Upper lobe of right lung (tissue), 1 donor: Measurements from ENCODE around the gene RAD51B. TPM values are rescaled to one million over a fixed set of nuclear protein-coding genes. Genes with fewer than 3 reads are reported as not detected.
"Not testable (repeated sequence)": the region's sequence is repeated elsewhere in the genome, so short reads cannot be mapped to it uniquely, and the experiment has no call there.

Experiments
- ATAC-seq: fragments of 200-7000 bp; cut with Tn5 transposase; one replicate; pipeline ENCODE4 v1.9.1; 2020; ENCODE audit warnings: mild to moderate bottlenecking, moderate library complexity
- DNase-seq: peaks from one replicate; pipeline ENCODE4 v3.0.0-alpha.2; 2020
- H3K27ac ChIP-seq: fragments of 200-600 bp; one replicate; pipeline ENCODE4 v1.8.0; 2022
- H3K27me3 ChIP-seq: fragments of 200-600 bp; one replicate; pipeline ENCODE4 v1.8.0; 2022; ENCODE audit warnings: mild to moderate bottlenecking
- H3K36me3 ChIP-seq: fragments of 200-600 bp; one replicate; pipeline ENCODE4 v1.8.0; 2022
- H3K4me1 ChIP-seq: fragments of 200-600 bp; one replicate; pipeline ENCODE4 v1.8.0; 2022
- H3K4me3 ChIP-seq: fragments of 200-600 bp; one replicate; pipeline ENCODE4 v1.8.0; 2022; ENCODE audit warnings: mild to moderate bottlenecking
- H3K9me3 ChIP-seq: fragments of 200-600 bp; one replicate; pipeline ENCODE4 v1.8.0; 2022
- intact Hi-C: fragments of 100-400 bp; cut with DNase I; formaldehyde crosslinking; loops from one replicate; pipeline ENCODE4 v1.11.0; 2022
- total RNA-seq: library from RNA; stranded (reverse); fragmentation: NEBNext Ultra II Directional; extraction: Animal tissue kit (Norgen Biotek cat#: 25700); gene quantifications from one replicate; pipeline ENCODE4 v1.2.1, GENCODE V29; 2021
- TF ChIP-seq, protein P1 (sequence below): fragments of 200-600 bp; IDR thresholded peaks from one replicate; pipeline ENCODE4 v1.8.0; 2022; ENCODE audit warnings: antibody characterized with exemption
- donor health status: DM: no; HTN: yes; CAD: no; lungs with severe emphysema.

RAD51B gene
- total RNA-seq, 1 donor from 2014 or later: 11.5 TPM

DNA sequence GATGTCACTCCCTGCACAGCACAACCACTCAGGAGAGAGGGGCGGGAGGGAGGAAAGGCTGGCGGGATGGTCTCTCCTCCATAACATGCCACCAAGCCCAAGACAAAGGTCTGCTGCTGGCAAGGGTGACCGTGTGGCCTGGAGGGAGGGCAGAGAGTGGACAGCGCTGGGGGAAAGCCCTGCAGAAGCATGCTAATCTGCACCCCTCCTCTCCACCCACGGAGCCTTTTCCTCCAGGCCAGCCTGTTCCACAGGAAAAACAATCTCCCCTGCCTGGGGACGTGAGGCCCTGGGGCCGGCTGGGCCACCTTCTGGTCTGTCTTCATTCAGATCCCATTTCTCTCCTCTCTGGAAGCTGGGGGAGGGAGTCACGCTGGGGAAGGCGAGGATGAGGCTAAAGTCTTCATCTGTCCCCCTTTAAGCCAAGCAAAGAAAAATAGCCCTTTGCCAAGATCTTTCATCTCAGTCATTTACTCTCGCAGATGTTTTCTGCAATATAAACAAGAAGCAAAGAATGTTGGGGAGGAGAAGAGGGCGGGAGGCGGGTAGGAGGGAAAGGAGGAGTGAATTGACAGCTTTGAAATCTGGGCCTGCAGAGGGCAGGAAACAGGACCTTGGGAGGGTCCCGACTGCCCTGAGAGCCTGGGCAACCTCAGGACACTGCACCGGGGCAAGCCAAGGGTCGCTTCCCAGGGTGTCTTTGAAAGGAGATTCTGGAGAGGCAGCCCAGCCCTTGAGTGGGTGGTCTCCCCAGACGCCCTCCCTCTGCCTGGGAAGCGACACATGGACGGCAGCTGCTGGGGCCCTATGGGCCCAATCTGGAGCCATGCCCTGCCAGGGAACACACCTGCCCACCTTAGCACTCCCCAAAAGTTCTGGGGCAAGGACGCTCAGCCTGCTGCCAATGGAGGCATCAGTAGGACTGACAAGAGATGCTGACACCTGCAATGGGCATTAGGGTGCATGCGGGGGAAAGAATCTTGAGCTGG is 839.7 kb downstream of the RAD51B start:
- H3K4me1 ChIP-seq: peaks cover 12% of the 10 kb centered on the region
- DNase-seq (no peak), ATAC-seq (peak; percentile 7)
- H3K36me3 ChIP-seq: no peaks in the 10 kb centered on the region
- intact Hi-C loops: no loop called here
- peak overlapping the region; percentile 51 for H3K27ac ChIP-seq
- H3K9me3 ChIP-seq: no peaks in the 10 kb centered on the region
- TF ChIP-seq, protein P1, sequence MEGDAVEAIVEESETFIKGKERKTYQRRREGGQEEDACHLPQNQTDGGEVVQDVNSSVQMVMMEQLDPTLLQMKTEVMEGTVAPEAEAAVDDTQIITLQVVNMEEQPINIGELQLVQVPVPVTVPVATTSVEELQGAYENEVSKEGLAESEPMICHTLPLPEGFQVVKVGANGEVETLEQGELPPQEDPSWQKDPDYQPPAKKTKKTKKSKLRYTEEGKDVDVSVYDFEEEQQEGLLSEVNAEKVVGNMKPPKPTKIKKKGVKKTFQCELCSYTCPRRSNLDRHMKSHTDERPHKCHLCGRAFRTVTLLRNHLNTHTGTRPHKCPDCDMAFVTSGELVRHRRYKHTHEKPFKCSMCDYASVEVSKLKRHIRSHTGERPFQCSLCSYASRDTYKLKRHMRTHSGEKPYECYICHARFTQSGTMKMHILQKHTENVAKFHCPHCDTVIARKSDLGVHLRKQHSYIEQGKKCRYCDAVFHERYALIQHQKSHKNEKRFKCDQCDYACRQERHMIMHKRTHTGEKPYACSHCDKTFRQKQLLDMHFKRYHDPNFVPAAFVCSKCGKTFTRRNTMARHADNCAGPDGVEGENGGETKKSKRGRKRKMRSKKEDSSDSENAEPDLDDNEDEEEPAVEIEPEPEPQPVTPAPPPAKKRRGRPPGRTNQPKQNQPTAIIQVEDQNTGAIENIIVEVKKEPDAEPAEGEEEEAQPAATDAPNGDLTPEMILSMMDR: peak; percentile 5
- H3K27me3 ChIP-seq: no peaks in the 10 kb centered on the region
- H3K4me3 ChIP-seq: no peak overlapping the region

DNA sequence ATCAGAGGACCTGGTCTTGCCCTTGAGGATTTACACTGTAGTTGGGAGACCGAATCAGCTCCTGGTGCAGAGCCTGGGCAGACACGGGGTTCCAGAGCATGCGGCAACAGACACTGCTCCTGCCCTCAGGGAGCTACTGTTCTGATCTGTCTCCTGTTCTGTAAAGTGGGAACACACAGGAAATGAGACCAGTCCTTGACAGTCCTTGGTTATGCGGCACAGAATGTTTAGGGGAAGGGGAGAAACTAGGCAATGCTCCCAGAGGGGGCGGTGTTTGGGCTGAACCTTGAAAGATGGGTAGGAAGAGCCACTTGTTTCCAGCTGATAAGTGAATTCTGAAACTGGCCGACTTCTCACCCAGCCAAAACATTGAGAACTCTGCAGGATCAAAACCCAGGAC is 840.9 kb downstream of the RAD51B start:
- Histone ChIP-seq H3K4me1 (peaks cover 17% of the 10 kb centered on the region), H3K27me3 (no peaks in the 10 kb centered on the region), H3K36me3 (no peaks in the 10 kb centered on the region), H3K27ac (no peak overlapping the region), H3K4me3 (no peak overlapping the region), H3K9me3 (no peaks in the 10 kb centered on the region)
- ATAC-seq (no peak), DNase-seq (no peak)
- intact Hi-C loops: no loop called here
- TF ChIP-seq, protein P1: no peak

DNA sequence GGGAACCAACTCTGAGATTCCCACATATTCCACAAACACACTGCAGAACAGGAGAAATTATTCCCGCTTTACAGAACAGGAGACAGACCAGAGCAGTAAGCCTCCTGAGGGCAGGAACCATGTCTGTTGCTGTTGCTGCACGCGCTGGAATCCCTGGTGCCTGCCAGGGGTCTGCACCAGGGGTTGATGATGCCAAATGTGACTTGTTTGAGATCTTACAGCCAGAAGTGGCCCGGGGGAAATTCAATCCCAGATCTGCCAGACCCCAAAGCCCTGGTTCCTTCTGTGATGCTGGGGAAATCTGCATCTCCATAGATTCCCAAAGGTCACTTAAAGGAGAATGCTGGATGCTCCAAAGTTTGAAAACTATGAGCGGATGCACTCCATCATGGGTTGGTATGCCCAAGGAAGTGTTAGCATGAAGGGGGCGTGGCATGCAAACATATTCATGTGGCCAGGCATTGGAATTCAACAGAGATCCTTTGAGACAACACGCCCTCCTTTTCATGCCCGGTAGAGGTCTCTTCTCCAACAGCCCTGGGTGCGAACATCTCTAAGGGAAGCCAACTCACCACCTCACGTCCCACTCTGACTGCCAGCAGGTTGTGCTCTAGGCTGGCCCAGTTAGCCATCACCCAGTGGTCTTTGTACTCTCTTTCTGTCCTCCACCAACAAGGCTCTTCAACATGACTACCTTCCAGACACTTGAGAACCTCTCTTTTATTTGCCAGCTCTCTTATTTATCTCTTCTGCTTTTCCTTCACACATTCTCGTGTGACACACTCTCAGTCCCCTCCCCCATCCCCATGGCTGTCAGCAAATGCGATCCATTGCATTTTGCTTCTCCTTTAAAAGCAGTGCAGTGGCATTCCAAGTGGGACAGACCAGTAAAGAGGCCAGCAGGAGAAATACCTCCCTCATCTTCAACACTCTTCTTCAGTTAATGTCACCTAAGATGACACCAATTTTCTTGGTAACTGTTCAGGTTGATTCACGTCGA is 841.9 kb downstream of the RAD51B start:
- Histone ChIP-seq H3K36me3 (no peaks in the 10 kb centered on the region), H3K4me1 (peaks cover 26% of the 10 kb centered on the region), H3K27ac (no peak overlapping the region), H3K4me3 (no peak overlapping the region), H3K27me3 (no peaks in the 10 kb centered on the region), H3K9me3 (no peaks in the 10 kb centered on the region)
- TF ChIP-seq, protein P1: no peak
- peak; percentile 20 for DNase-seq
- intact Hi-C loops: no loop called here
- ATAC-seq: no peak

DNA sequence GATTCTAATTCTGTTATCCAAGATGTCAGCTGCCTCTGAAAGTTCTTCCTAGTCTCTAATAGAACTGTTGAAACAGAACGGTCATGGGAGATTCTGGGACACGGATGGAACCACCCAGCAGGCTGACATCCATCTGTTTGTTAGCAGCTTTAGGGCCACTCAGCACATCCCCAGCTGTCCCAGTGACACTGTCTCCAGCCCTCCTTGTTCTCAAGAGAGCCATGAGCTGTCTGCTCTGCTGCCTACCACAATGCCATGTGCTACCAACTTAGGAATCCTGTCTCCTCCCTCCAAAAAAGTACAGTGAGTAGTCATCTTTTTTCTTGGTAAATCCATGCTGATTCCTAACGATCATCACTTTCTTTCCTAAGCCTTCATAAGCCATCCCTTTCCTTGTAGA is 842.8 kb downstream of the RAD51B start:
- H3K4me3 ChIP-seq: no peak overlapping the region
- DNase-seq (peak; percentile 13), ATAC-seq (no peak)
- no peaks in the 10 kb centered on the region for H3K27me3 ChIP-seq
- intact Hi-C loops: no loop called here
- H3K27ac ChIP-seq: no peak overlapping the region
- no peaks in the 10 kb centered on the region for H3K9me3 ChIP-seq
- no peaks in the 10 kb centered on the region for H3K36me3 ChIP-seq
- peaks cover 35% of the 10 kb centered on the region for H3K4me1 ChIP-seq
- TF ChIP-seq, protein P1: no peak

DNA sequence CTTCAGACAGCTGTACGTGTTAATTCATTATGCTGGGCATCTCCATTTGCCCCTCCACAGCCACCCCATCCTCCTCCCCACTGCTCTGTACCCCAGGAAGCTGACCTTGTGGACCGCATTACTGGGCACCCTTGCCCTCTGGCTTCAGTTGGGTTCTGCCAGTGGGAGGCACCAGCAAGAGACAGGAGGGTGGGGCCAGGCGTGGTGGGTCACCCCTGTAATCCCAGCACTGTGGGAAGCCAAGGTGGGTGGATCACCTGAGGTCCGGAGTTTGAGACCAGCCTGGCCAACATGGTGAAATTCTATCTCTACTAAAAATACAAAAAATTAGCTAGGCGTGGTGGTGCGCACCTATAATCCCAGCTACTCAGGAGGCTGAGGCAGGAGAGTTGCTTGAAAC is 843.2 kb downstream of the RAD51B start:
- H3K36me3 ChIP-seq, ATAC-seq, H3K27me3 ChIP-seq, H3K4me3 ChIP-seq, H3K9me3 ChIP-seq, intact Hi-C loops: not testable (repeated sequence)
- peak; percentile 29 for DNase-seq
- Histone ChIP-seq H3K27ac (peak overlapping the region; percentile 26), H3K4me1 (peaks cover 39% of the 10 kb centered on the region)
